ENCODE measurements around the gene CLASP1. TPM values are rescaled to one million over a fixed set of nuclear protein-coding genes. Genes with fewer than 3 reads are reported as not detected.

CLASP1 gene
- total and polyA plus RNA-seq, 2 donors (not counting 3 experiments of a cell fraction or from before 2014, with no cell fraction given), result 10.0 to 57.9 TPM

- Histone ChIP-seq H3K36me3 (ENCODE audit: control insufficient read depth in 2 of 2, extremely low read depth in 1 of 2, insufficient read depth in 2 of 2, low read length in 2 of 2) (no peaks in the 10 kb centered on the region), H2AFZ (ENCODE audit: low read depth, low read length) (no peak overlapping the region), H3K79me2 (ENCODE audit: control insufficient read depth, insufficient read depth, low read length) (no peaks in the 10 kb centered on the region), H3K27ac (ENCODE audit: insufficient read depth, low read depth, low read length) (no peak overlapping the region), H3K9me1 (replicated peaks; ENCODE audit: control insufficient read depth, extremely low read depth, insufficient read depth, low read length) (no peaks in the 10 kb centered on the region), H3K4me2 (ENCODE audit: insufficient read depth, low read length) (no peak overlapping the region), H4K20me1 (replicated peaks; ENCODE audit: control insufficient read depth, extremely low read depth, insufficient read depth, low read length) (no peaks in the 10 kb centered on the region), H3K27me3 (ENCODE audit: control insufficient read depth in 2 of 2, insufficient read depth in 2 of 2, low read length in 2 of 2) (peaks cover 0 to 2% of the 10 kb centered on the region in 2 experiments), H3K9me3 (replicated peaks; ENCODE audit: control insufficient read depth, insufficient read depth, low read length) (no peaks in the 10 kb centered on the region), H3K9ac (replicated peaks; ENCODE audit: extremely low read depth, insufficient read depth, low read length) (no peak overlapping the region), H3K4me3 (replicated peaks in 1 of 3; ENCODE audit: insufficient read depth in 1 of 3, low read depth in 1 of 3, low read length in 3 of 3) (no peak overlapping the region), H3K4me1 (ENCODE audit: control insufficient read depth, extremely low read depth, insufficient read depth, low read length) (no peaks in the 10 kb centered on the region)
- dilution Hi-C loops (cut with MboI; ENCODE audit: extremely low pct_ligation_motif_present, low sequenced_read_pairs), result no loop called here
- no TSS peak for BruUV-seq (replicated peaks)
- ChIA-PET POLR2A (no interaction called here), CTCF (interaction anchor here (1.6 kb wide), 1 partner anchor 231 kb away, joined by 3 read pairs; no protein-coding TSS in a partner anchor)
- FAIRE-seq, result no peak
- no peak for DNase-seq (ENCODE audit: low read depth, low spot score)
- TF ChIP-seq FOS (IDR thresholded peaks at IDR 0.05; ENCODE audit: borderline replicate concordance, insufficient read depth, low read length), result no peak
- TF ChIP-seq POLR2A (IDR thresholded peaks at IDR 0.05; ENCODE audit: low read depth, low read length), result no peak
- no peak for TF ChIP-seq GATA2 (IDR thresholded peaks at IDR 0.05; ENCODE audit: insufficient read depth, insufficient read length, low read depth, low read length)
- no peak for TF ChIP-seq CTCF (IDR thresholded peaks at IDR 0.05; ENCODE audit: extremely low read depth in 1 of 2, insufficient read depth in 1 of 2, low read depth in 1 of 2, low read length in 2 of 2)
- no peak for TF ChIP-seq POLR2AphosphoS5 (IDR thresholded peaks at IDR 0.05; ENCODE audit: insufficient read depth, low read depth, low read length)
- TF ChIP-seq JUN (IDR thresholded peaks at IDR 0.05; ENCODE audit: borderline replicate concordance, insufficient read depth, insufficient read length, low read depth), result no peak
- no peak for TF ChIP-seq EZH2 (IDR thresholded peaks at IDR 0.05; ENCODE audit: borderline replicate concordance, low read depth, low read length, severe bottlenecking)
- TF ChIP-seq, protein P1, sequence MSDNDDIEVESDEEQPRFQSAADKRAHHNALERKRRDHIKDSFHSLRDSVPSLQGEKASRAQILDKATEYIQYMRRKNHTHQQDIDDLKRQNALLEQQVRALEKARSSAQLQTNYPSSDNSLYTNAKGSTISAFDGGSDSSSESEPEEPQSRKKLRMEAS (IDR thresholded peaks at IDR 0.05; ENCODE audit: insufficient read depth, insufficient read length), result no peak
- no peak for TF ChIP-seq MYC (IDR thresholded peaks at IDR 0.05; ENCODE audit: low read depth, low read length)
- intact Hi-C loops (cut with micrococcal nuclease), result loop anchor here (10.0 kb wide), 1 partner anchor 202 kb away; no protein-coding TSS in a partner anchor
These were observed 322.6 kb downstream of the CLASP1 start for GRCh38 chr2:121326628-121327027.

Data from endothelial cell of umbilical vein (primary cell).